Lower lobe of right lung (tissue), 2 donors: ENCODE results near the gene PTS. TPM values are rescaled to one million over a fixed set of nuclear protein-coding genes. Genes with fewer than 3 reads are reported as not detected.
A peak's percentile ranks its signal among the peaks of the same experiment; 100 is the strongest.

Experiments
- ATAC-seq, 2 donors: fragments of 200-7000 bp; cut with Tn5 transposase; one replicate each; pipeline ENCODE4 v1.9.1; 2020 to 2022; ENCODE audit warnings: mild to moderate bottlenecking in 2 of 2, moderate library complexity in 2 of 2
- DNase-seq: peaks from one replicate; pipeline ENCODE4 v3.0.0-alpha.2; 2020
- H3K27ac ChIP-seq: fragments of 200-600 bp; one replicate; pipeline ENCODE4 v1.8.0; 2022
- H3K27me3 ChIP-seq: fragments of 200-600 bp; one replicate; pipeline ENCODE4 v1.8.0; 2022; ENCODE audit warnings: low read depth
- H3K36me3 ChIP-seq: fragments of 200-600 bp; one replicate; pipeline ENCODE4 v1.8.0; 2022; ENCODE audit warnings: mild to moderate bottlenecking
- H3K4me1 ChIP-seq: fragments of 200-600 bp; one replicate; pipeline ENCODE4 v1.8.0; 2022
- H3K4me3 ChIP-seq: fragments of 200-600 bp; one replicate; pipeline ENCODE4 v1.8.0; 2022; ENCODE audit warnings: mild to moderate bottlenecking
- H3K9me3 ChIP-seq: fragments of 200-600 bp; one replicate; pipeline ENCODE4 v1.8.0; 2022
- intact Hi-C: fragments of 100-400 bp; cut with DNase I; formaldehyde crosslinking; loops from one replicate; pipeline ENCODE4 v1.11.0; 2022
- total RNA-seq: library from RNA; stranded (reverse); fragmentation: NEBNext Ultra II Directional; extraction: Animal tissue kit (Norgen Biotek cat#: 25700); gene quantifications from one replicate; pipeline ENCODE4 v1.2.1, GENCODE V29; 2021
- TF ChIP-seq, protein P1 (sequence below): fragments of 200-600 bp; IDR thresholded peaks from one replicate; pipeline ENCODE4 v1.8.0; 2022; ENCODE audit warnings: antibody characterized with exemption, mild to moderate bottlenecking
- donor health status: DM: no; HTN: yes; CAD: no; lungs with severe emphysema.

Gene PTS
- total RNA-seq, 1 donor from 2014 or later: 22.8 TPM

DNA sequence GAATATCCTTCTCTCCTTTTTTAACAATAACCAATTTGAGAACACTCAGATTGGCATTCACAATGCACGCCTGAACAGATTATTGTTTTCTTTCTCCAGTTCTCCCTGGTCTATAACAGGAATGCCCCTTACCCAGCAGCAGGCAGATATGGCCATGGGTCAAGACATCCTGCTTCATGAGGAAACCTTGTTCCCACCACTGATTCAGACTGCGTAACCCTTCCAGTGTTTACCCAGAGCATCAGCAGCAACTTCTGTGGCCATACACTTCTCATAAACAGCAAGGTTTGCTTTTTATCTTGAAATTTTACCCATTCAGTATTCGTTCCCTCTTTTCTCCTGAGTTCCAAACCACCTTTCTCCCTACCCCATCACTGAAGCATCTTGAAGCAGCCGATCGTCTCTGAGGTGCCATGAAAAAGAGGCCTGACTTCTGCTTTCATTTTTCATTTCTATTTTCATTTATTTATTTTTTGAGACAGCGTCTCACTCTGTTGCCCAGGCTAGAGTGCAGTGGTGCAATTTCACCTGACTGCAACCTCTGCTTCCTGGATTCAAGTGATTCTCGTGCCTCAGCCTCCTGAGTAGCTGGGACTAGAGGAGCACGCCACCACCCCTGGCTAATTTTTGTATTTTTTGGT, 9.6 kb downstream of the PTS start:
- no peak overlapping the region for H3K27ac ChIP-seq
- H3K9me3 ChIP-seq: no peaks in the 10 kb centered on the region
- no peak for DNase-seq
- no peak for ATAC-seq
- H3K36me3 ChIP-seq: peaks cover 74% of the 10 kb centered on the region
- intact Hi-C loops: no loop called here
- TF ChIP-seq, protein P1, sequence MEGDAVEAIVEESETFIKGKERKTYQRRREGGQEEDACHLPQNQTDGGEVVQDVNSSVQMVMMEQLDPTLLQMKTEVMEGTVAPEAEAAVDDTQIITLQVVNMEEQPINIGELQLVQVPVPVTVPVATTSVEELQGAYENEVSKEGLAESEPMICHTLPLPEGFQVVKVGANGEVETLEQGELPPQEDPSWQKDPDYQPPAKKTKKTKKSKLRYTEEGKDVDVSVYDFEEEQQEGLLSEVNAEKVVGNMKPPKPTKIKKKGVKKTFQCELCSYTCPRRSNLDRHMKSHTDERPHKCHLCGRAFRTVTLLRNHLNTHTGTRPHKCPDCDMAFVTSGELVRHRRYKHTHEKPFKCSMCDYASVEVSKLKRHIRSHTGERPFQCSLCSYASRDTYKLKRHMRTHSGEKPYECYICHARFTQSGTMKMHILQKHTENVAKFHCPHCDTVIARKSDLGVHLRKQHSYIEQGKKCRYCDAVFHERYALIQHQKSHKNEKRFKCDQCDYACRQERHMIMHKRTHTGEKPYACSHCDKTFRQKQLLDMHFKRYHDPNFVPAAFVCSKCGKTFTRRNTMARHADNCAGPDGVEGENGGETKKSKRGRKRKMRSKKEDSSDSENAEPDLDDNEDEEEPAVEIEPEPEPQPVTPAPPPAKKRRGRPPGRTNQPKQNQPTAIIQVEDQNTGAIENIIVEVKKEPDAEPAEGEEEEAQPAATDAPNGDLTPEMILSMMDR: no peak
- no peaks in the 10 kb centered on the region for H3K27me3 ChIP-seq
- H3K4me3 ChIP-seq: no peak overlapping the region
- no peaks in the 10 kb centered on the region for H3K4me1 ChIP-seq

DNA sequence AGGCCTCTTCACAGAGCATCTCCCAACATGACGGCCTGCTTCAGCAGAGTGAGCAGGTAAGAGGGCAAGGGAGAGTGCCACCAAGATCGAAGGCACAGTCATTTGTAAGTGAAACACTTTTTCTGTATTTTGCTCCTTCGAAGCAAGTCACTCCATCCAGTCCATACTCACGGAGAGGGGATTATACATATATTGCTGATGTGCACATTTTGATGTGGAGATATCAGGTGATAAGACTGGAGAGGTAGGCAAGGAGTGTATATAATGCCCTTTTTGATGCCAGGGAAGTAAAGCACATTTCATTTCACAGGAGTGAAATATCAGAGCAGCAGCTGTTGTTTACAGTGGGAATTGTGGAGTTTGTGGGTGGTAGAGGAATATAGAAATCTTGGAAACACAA, 11.2 kb downstream of the PTS start:
- no peaks in the 10 kb centered on the region for H3K9me3 ChIP-seq

DNA sequence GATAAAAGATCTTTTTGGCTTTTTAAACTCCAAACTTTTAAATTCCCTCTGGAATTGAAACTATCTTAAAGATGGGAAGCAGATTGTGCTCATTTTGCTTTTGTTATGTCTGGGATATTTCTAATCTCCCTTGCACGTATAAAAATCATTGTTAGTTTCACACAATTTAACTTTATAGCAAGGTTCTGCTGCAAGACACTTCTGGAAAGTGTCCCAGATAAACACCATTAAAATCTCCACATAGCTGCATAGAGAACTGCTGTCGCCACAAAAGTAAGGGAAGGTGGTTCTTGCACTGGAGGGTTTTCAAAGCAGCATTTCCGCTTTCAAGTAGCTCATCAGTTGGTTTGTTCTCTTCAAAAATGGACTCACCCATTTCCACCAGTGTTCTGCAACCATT, 11.8 kb downstream of the PTS start:
- TF ChIP-seq, protein P1: no peak
- DNase-seq (no peak), ATAC-seq (no peak)
- no peaks in the 10 kb centered on the region for H3K27me3 ChIP-seq
- H3K27ac ChIP-seq: no peak overlapping the region
- peaks cover 64% of the 10 kb centered on the region for H3K36me3 ChIP-seq
- H3K9me3 ChIP-seq: no peaks in the 10 kb centered on the region
- intact Hi-C loops: no loop called here
- no peaks in the 10 kb centered on the region for H3K4me1 ChIP-seq
- H3K4me3 ChIP-seq: no peak overlapping the region

More for the DNA sequence above, 11.2 kb downstream of the PTS start:
- Histone ChIP-seq H3K27ac (no peak overlapping the region), H3K27me3 (no peaks in the 10 kb centered on the region), H3K4me3 (no peak overlapping the region), H3K36me3 (peaks cover 68% of the 10 kb centered on the region), H3K4me1 (no peaks in the 10 kb centered on the region)
- no peak for ATAC-seq
- intact Hi-C loops: no loop called here
- DNase-seq: no peak
- TF ChIP-seq, protein P1: no peak

DNA sequence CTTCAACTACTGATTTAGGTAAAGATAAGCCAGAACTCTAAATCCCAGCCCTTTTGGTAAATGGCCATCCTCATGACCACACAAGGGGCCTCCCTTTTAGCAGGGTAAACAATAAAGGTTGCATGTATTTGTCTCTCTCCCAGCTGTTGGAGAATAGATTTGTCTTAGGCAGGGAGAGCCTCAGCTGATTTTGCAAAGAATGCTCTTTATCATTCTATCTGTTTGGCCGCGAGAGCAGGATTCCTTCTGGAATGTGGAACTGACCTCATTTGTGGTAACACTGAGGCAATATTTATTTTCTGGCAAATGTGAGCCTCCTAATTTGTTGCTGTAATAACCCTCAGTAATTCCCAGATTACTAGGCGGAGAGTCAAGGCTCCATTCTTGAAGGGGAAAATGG, 15.3 kb downstream of the PTS start:
- Histone ChIP-seq H3K9me3 (no peaks in the 10 kb centered on the region), H3K27ac (no peak overlapping the region), H3K36me3 (peaks cover 30% of the 10 kb centered on the region), H3K4me1 (no peaks in the 10 kb centered on the region), H3K27me3 (no peaks in the 10 kb centered on the region), H3K4me3 (no peak overlapping the region)
- ATAC-seq (peak in 1 of 2 donors; percentile 59), DNase-seq (no peak)
- intact Hi-C loops: no loop called here
- TF ChIP-seq, protein P1: no peak

DNA sequence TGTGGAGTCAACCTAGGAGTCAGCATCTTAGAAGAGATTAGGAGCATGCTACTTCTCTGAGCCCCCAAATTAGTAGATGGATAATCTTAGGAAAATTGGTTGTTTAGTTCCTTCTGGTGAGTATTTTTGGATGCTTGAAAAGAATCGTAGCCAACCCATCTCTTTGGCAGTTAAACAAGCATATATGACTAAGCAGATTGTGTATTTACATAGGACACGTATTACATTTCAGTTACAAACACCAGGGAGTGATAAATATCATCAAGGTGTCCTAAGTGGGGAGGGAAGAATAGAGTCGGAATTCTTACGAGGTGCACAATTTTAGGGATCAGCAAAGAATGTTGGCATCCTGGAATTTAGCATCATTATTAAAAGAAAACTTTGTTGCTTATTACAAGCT, 21.0 kb downstream of the PTS start:
- Histone ChIP-seq H3K27ac (no peak overlapping the region), H3K4me3 (no peak overlapping the region), H3K4me1 (no peaks in the 10 kb centered on the region), H3K9me3 (no peaks in the 10 kb centered on the region), H3K27me3 (no peaks in the 10 kb centered on the region), H3K36me3 (no peaks in the 10 kb centered on the region)
- no peak for DNase-seq
- TF ChIP-seq, protein P1: no peak
- ATAC-seq: no peak
- intact Hi-C loops: no loop called here
